Measurements from ENCODE around the gene NKD1.

NKD1 gene

GRCh38 chr16:50530277-50531236 lies 17.6 kb upstream of the NKD1 start:
- no peaks in the 10 kb centered on the region for H3K9me3 ChIP-seq (replicated peaks; ENCODE audit: insufficient read depth, low read length)
- no peak overlapping the region for H3K27ac ChIP-seq (ENCODE audit: low read length)
- H3F3A ChIP-seq (ENCODE audit: insufficient read depth, low read length), result no peaks in the 10 kb centered on the region
- H3K9me2 ChIP-seq (replicated peaks; ENCODE audit: insufficient read depth, low read length), result no peaks in the 10 kb centered on the region
- TF ChIP-seq EZH2 (optimal IDR thresholded peaks at IDR 0.05; ENCODE audit: low read depth, low read length) (no peak), CTCF (IDR thresholded peaks at IDR 0.05; ENCODE audit: low read length) (no peak), EZH2phosphoT487 (IDR thresholded peaks at IDR 0.05; ENCODE audit: low read length) (no peak)
- H3K4me3 ChIP-seq (ENCODE audit: low read length), result no peak overlapping the region
- H3K79me2 ChIP-seq (ENCODE audit: low read length), result no peaks in the 10 kb centered on the region
- H3K4me2 ChIP-seq (ENCODE audit: low read depth, low read length), result no peak overlapping the region
- H4K20me1 ChIP-seq (ENCODE audit: insufficient read depth, low read length), result no peaks in the 10 kb centered on the region
- no peaks in the 10 kb centered on the region for H3K4me1 ChIP-seq (ENCODE audit: low read length)
- no peak for DNase-seq
- no peaks in the 10 kb centered on the region for H3K27me3 ChIP-seq (replicated peaks; ENCODE audit: insufficient read depth, low read length)
- H2AFZ ChIP-seq (ENCODE audit: low read length), result no peak overlapping the region
- H3K36me3 ChIP-seq (replicated peaks; ENCODE audit: insufficient read depth, low read length), result no peaks in the 10 kb centered on the region
- H3K9ac ChIP-seq (ENCODE audit: low read length), result no peak overlapping the region

GRCh38 chr16:50531359-50531758 lies 16.8 kb upstream of the NKD1 start:
- no peaks in the 10 kb centered on the region for H3K79me2 ChIP-seq (ENCODE audit: low read length)
- H3K9me3 ChIP-seq (replicated peaks; ENCODE audit: insufficient read depth, low read length), result no peaks in the 10 kb centered on the region
- H4K20me1 ChIP-seq (ENCODE audit: insufficient read depth, low read length), result no peaks in the 10 kb centered on the region
- no peak overlapping the region for H3K27ac ChIP-seq (ENCODE audit: low read length)
- H3K4me3 ChIP-seq (ENCODE audit: low read length), result no peak overlapping the region
- no peak for DNase-seq
- no peak overlapping the region for H3K4me2 ChIP-seq (ENCODE audit: low read depth, low read length)
- H3K27me3 ChIP-seq (replicated peaks; ENCODE audit: insufficient read depth, low read length), result no peaks in the 10 kb centered on the region
- TF ChIP-seq CTCF (IDR thresholded peaks at IDR 0.05; ENCODE audit: low read length), result no peak
- no peak for TF ChIP-seq EZH2phosphoT487 (IDR thresholded peaks at IDR 0.05; ENCODE audit: low read length)
- TF ChIP-seq EZH2 (optimal IDR thresholded peaks at IDR 0.05; ENCODE audit: low read depth, low read length), result no peak
- no peaks in the 10 kb centered on the region for H3K9me2 ChIP-seq (replicated peaks; ENCODE audit: insufficient read depth, low read length)
- H3F3A ChIP-seq (ENCODE audit: insufficient read depth, low read length), result no peaks in the 10 kb centered on the region
- no peak overlapping the region for H3K9ac ChIP-seq (ENCODE audit: low read length)
- no peaks in the 10 kb centered on the region for H3K36me3 ChIP-seq (replicated peaks; ENCODE audit: insufficient read depth, low read length)
- no peak overlapping the region for H2AFZ ChIP-seq (ENCODE audit: low read length)
- H3K4me1 ChIP-seq (ENCODE audit: low read length), result no peaks in the 10 kb centered on the region

GRCh38 chr16:50531901-50532300 lies 16.3 kb upstream of the NKD1 start:
- no peaks in the 10 kb centered on the region for H3K36me3 ChIP-seq (replicated peaks; ENCODE audit: insufficient read depth, low read length)
- H3K27ac ChIP-seq (ENCODE audit: low read length), result no peak overlapping the region
- no peak overlapping the region for H3K9ac ChIP-seq (ENCODE audit: low read length)
- H3F3A ChIP-seq (ENCODE audit: insufficient read depth, low read length), result no peaks in the 10 kb centered on the region
- H3K4me3 ChIP-seq (ENCODE audit: low read length), result no peak overlapping the region
- H2AFZ ChIP-seq (ENCODE audit: low read length), result no peak overlapping the region
- no peak for DNase-seq
- H3K4me1 ChIP-seq (ENCODE audit: low read length), result no peaks in the 10 kb centered on the region
- no peaks in the 10 kb centered on the region for H3K27me3 ChIP-seq (replicated peaks; ENCODE audit: insufficient read depth, low read length)
- TF ChIP-seq EZH2 (optimal IDR thresholded peaks at IDR 0.05; ENCODE audit: low read depth, low read length) (no peak), EZH2phosphoT487 (IDR thresholded peaks at IDR 0.05; ENCODE audit: low read length) (no peak), CTCF (IDR thresholded peaks at IDR 0.05; ENCODE audit: low read length) (no peak)
- H3K9me3 ChIP-seq (replicated peaks; ENCODE audit: insufficient read depth, low read length), result no peaks in the 10 kb centered on the region
- no peaks in the 10 kb centered on the region for H3K79me2 ChIP-seq (ENCODE audit: low read length)
- H4K20me1 ChIP-seq (ENCODE audit: insufficient read depth, low read length), result no peaks in the 10 kb centered on the region
- no peaks in the 10 kb centered on the region for H3K9me2 ChIP-seq (replicated peaks; ENCODE audit: insufficient read depth, low read length)
- H3K4me2 ChIP-seq (ENCODE audit: low read depth, low read length), result no peak overlapping the region

Measured in MM.1S (cell line).